HepG2 (cell line): Measurements from ENCODE around the gene GPD1. TPM values are rescaled to one million over a fixed set of nuclear protein-coding genes. Genes with fewer than 3 reads are reported as not detected.

Source experiments
- ATAC-seq: fragments of 200-7000 bp; cut with Tn5 transposase; 3 replicates; pipeline ENCODE4 v1.9.1; 2020; ENCODE audit warnings: mild to moderate bottlenecking, moderate library complexity
- BruUV-seq: library from RNA; stranded (reverse); fragments of 400-500 nt; replicated peaks from 2 replicates; lab custom pipeline; 2021; lab: Mats Ljungman, UMichigan
- CTCF ChIA-PET: fragments of 300-600 bp; formaldehyde crosslinking; extraction: SDS; loops from one replicate; lab custom pipeline; 2021; ENCODE audit warnings: low total read pairs, inconsistent platforms, low intra/inter-chr PET ratio; lab: Yijun Ruan, JAX
- POLR2A ChIA-PET: fragments of 350-600 bp; sonication (Branson Sonifier 250); formaldehyde crosslinking; loops from one replicate; lab custom pipeline; 2020; ENCODE audit warnings: antibody characterized with exemption, inconsistent platforms; lab: Yijun Ruan, JAX
- DNase-seq: peaks from one replicate; pipeline ENCODE4 v3.0.0-alpha.2; 2015; ENCODE audit warnings: low spot score
- FAIRE-seq: peaks from 3 replicates; lab custom pipeline; 2011; peaks lifted over from hg19 to GRCh38; lab: Jason Lieb, UNC
- H2AFZ ChIP-seq: one replicate; pipeline ENCODE4 v1.6.1; 2011; ENCODE audit warnings: low read length, inconsistent platforms
- H3K27ac ChIP-seq: fragments of 300-600 bp; 3 replicates; pipeline ENCODE4 v1.8.0; 2011; ENCODE audit warnings: mixed run types, mild to moderate bottlenecking, mixed read lengths, low read length, inconsistent platforms; ENCODE audit not compliant: insufficient read depth; ENCODE audit errors: extremely low read length
- H3K27me3 ChIP-seq, 2 experiments: fragments of 200-600 bp in 1 of 2; 2 replicates in 1 of 2; 3 replicates in 1 of 2; pipeline versions ENCODE4 v1.6.0 to v1.8.0; 2011; ENCODE audit warnings: low read length in 2 of 2, mild to moderate bottlenecking in 2 of 2, moderate library complexity in 2 of 2, inconsistent platforms in 1 of 2; ENCODE audit not compliant: insufficient read depth in 2 of 2, control insufficient read depth in 1 of 2
- H3K36me3 ChIP-seq, 2 experiments: fragments of 200-600 bp in 1 of 2; replicated peaks in 1 of 2; 2 replicates in 1 of 2; 3 replicates in 1 of 2; pipeline versions ENCODE4 v1.5.1 to v1.8.0; 2011; ENCODE audit warnings: low read length in 2 of 2, inconsistent platforms in 1 of 2; ENCODE audit not compliant: insufficient read depth in 2 of 2, control insufficient read depth in 1 of 2
- H3K4me1 ChIP-seq: 2 replicates; pipeline ENCODE4 v1.5.1; 2012; ENCODE audit warnings: low read length, inconsistent platforms; ENCODE audit not compliant: insufficient read depth
- H3K4me2 ChIP-seq: 2 replicates; pipeline ENCODE4 v1.6.0; 2011; ENCODE audit warnings: low read depth, low read length, inconsistent platforms
- H3K4me3 ChIP-seq, 3 experiments: fragments of 200-600 bp in 1 of 3; sonication (generic), shearing (Covaris generic) in 1 of 3; replicated peaks in 1 of 3; 2 replicates each; pipeline ENCODE4 v1.5.1; 2011 to 2016; ENCODE audit warnings: low read length in 3 of 3, inconsistent platforms in 2 of 3, low read depth in 2 of 3, mild to moderate bottlenecking in 2 of 3, control low read depth in 1 of 3, mixed read lengths in 1 of 3; ENCODE audit not compliant: insufficient read depth in 1 of 3
- H3K79me2 ChIP-seq: one replicate; pipeline ENCODE4 v1.6.1; 2011; ENCODE audit warnings: low read length, inconsistent platforms; ENCODE audit not compliant: insufficient read depth
- H3K9ac ChIP-seq: 2 replicates; pipeline ENCODE4 v1.6.0; 2011; ENCODE audit warnings: mild to moderate bottlenecking, low read depth, low read length, inconsistent platforms; ENCODE audit not compliant: insufficient read depth
- H3K9me3 ChIP-seq: 2 replicates; pipeline ENCODE4 v1.5.1; 2012; ENCODE audit warnings: mild to moderate bottlenecking, low read length
- H4K20me1 ChIP-seq: 2 replicates; pipeline ENCODE4 v1.6.0; 2011; ENCODE audit warnings: inconsistent platforms, mild to moderate bottlenecking, low read length, moderate library complexity; ENCODE audit not compliant: insufficient read depth
- BRCA1 ChIP-seq: sonication (generic); formaldehyde crosslinking; IDR thresholded peaks from 2 replicates; pipeline ENCODE4 v1.4.0; 2020; ENCODE audit warnings: missing genetic modification reagents
- EEA1 ChIP-seq: sonication (generic); formaldehyde crosslinking; IDR thresholded peaks from 2 replicates; pipeline ENCODE4 v1.5.1; 2020; ENCODE audit warnings: mild to moderate bottlenecking, missing genetic modification reagents, borderline replicate concordance
- FOXA1 ChIP-seq, 2 experiments: fragments of 450-650 bp in 1 of 2; sonication (generic) in 1 of 2; formaldehyde crosslinking in 1 of 2; IDR thresholded peaks; 2 replicates each; pipeline versions ENCODE4 v1.4.0 to v1.6.1; 2016 to 2020; ENCODE audit warnings: missing genetic modification reagents in 1 of 2
- KDM3A ChIP-seq: IDR thresholded peaks from 2 replicates; pipeline ENCODE4 v1.6.1; 2018; ENCODE audit warnings: low read depth, missing compliant biosample characterization
- PAWR ChIP-seq: sonication (generic); formaldehyde crosslinking; IDR thresholded peaks from 2 replicates; pipeline ENCODE4 v1.4.0; 2020; ENCODE audit warnings: missing genetic modification reagents, mild to moderate bottlenecking, borderline replicate concordance
- PTBP1 ChIP-seq: fragments of 200-400 bp; formaldehyde crosslinking; IDR thresholded peaks from 2 replicates; pipeline ENCODE4 v1.6.1; 2018; ENCODE audit warnings: low read length, low read depth; ENCODE audit not compliant: poor library complexity, severe bottlenecking
- ZBTB1 ChIP-seq: sonication (generic); formaldehyde crosslinking; IDR thresholded peaks from 2 replicates; pipeline ENCODE4 v1.4.0; 2020; ENCODE audit warnings: missing genetic modification reagents, borderline replicate concordance
- ZFAT ChIP-seq: sonication (generic); formaldehyde crosslinking; conservative IDR thresholded peaks from 2 replicates; pipeline ENCODE4 v1.8.1; 2023; ENCODE audit warnings: missing genetic modification reagents, inconsistent platforms
- ZNF589 ChIP-seq: sonication (generic); formaldehyde crosslinking; conservative IDR thresholded peaks from 2 replicates; pipeline ENCODE4 v1.8.0; 2022; ENCODE audit warnings: mild to moderate bottlenecking, moderate library complexity, missing genetic modification reagents
- WGBS: methylation state at CpG from one replicate; pipeline ENCODE4 v1.1.6; 2017; ENCODE audit warnings: low lambda C conversion rate; 5-methylcytosine and 5-hydroxymethylcytosine counted together
- in situ Hi-C: cut with HindIII; loops from 2 replicates; pipeline ENCODE4 v1.10.0; 2017; ENCODE audit warnings: low pct_unique_long_range_greater_than_20kb; ENCODE audit not compliant: extremely low pct_ligation_motif_present
- intact Hi-C: fragments of 100-400 bp; cut with micrococcal nuclease; formaldehyde crosslinking; loops from one replicate; pipeline ENCODE4 v1.10.0; 2022; ENCODE audit not compliant: unreplicated experiment
- polyA plus RNA-seq, 8 experiments: library from polyadenylated mRNA; depleted of rRNA in 3 of 8; stranded (reverse) in 7 of 8; unstranded in 1 of 8; fragments of >200 nt; fragmentation: Illumina TruSeq in 4 of 8; extraction: Trizol in 4 of 8; gene quantifications; 2 replicates each; pipeline versions ENCODE4 v1.2.1 to v1.2.3, GENCODE V29; 2011 to 2016; ENCODE audit warnings: low read depth in 4 of 8, missing spikeins in 1 of 8, mixed read lengths in 1 of 8; ENCODE audit not compliant: insufficient read depth in 1 of 8
- total RNA-seq, 5 experiments: library from RNA; depleted of rRNA; stranded (reverse); fragments of >200 nt; fragmentation: Illumina TruSeq; extraction: Trizol; gene quantifications; 2 replicates each; pipeline ENCODE4 v1.2.3, GENCODE V29; 2016; ENCODE audit warnings: low read depth in 1 of 5
- TF ChIP-seq, protein P1 (sequence below): sonication (generic); formaldehyde crosslinking; IDR thresholded peaks from 2 replicates; pipeline ENCODE4 v1.5.0; 2020; ENCODE audit warnings: mild to moderate bottlenecking, low read depth, missing genetic modification reagents, borderline replicate concordance
- TF ChIP-seq, protein P2 (sequence below): sonication (generic); formaldehyde crosslinking; IDR thresholded peaks from 2 replicates; pipeline ENCODE4 v1.4.0; 2020; ENCODE audit warnings: missing genetic modification reagents
- TF ChIP-seq, protein P3 (sequence below): sonication (generic); formaldehyde crosslinking; IDR thresholded peaks from 2 replicates; pipeline ENCODE4 v1.5.1; 2020; ENCODE audit warnings: missing genetic modification reagents, mild to moderate bottlenecking, borderline replicate concordance
- TF ChIP-seq, protein P4 (sequence below): sonication (generic); formaldehyde crosslinking; IDR thresholded peaks from 2 replicates; pipeline ENCODE4 v1.8.1; 2023; ENCODE audit warnings: missing genetic modification reagents, mild to moderate bottlenecking, borderline replicate concordance
- TF ChIP-seq, protein P5 (sequence below): fragments of 450-650 bp; IDR thresholded peaks from 2 replicates; pipeline ENCODE4 v1.6.1; 2017; ENCODE audit warnings: mild to moderate bottlenecking

The GPD1 gene
- total and polyA plus RNA-seq, 2 of the 13 experiments (the other 11 are each of a cell fraction or from before 2014, with no cell fraction given) = 3.7 to 30.6 TPM

DNA sequence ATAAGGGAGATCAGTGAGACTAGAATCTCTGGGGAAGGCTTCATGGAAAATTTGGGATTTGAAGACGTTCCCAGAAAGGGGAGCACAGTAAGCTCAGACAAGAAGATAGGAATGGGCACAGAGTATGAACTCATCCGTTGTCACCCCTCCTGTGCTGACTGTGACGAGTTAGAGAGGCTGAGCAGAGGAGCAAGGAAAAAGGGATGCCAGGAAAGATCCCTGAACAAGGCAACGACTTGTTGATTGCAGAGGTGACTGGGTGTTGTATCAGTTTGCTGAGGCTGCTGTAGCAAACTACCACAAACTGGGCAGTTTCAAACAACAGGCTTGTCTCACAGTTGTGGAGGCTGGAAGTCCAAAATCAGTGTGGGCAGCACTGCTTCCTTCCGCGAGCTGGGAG, 5.9 kb upstream of the GPD1 start (continued):
- TF ChIP-seq, protein P1, sequence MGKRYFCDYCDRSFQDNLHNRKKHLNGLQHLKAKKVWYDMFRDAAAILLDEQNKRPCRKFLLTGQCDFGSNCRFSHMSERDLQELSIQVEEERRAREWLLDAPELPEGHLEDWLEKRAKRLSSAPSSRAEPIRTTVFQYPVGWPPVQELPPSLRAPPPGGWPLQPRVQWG (CRISPR knock-in tag) = no peak
- no peak for TF ChIP-seq FOXA1 (IDR thresholded peaks at IDR 0.05)
- TF ChIP-seq FOXA1 (CRISPR knock-in tag; IDR thresholded peaks at IDR 0.05) = no peak
- TF ChIP-seq, protein P2, sequence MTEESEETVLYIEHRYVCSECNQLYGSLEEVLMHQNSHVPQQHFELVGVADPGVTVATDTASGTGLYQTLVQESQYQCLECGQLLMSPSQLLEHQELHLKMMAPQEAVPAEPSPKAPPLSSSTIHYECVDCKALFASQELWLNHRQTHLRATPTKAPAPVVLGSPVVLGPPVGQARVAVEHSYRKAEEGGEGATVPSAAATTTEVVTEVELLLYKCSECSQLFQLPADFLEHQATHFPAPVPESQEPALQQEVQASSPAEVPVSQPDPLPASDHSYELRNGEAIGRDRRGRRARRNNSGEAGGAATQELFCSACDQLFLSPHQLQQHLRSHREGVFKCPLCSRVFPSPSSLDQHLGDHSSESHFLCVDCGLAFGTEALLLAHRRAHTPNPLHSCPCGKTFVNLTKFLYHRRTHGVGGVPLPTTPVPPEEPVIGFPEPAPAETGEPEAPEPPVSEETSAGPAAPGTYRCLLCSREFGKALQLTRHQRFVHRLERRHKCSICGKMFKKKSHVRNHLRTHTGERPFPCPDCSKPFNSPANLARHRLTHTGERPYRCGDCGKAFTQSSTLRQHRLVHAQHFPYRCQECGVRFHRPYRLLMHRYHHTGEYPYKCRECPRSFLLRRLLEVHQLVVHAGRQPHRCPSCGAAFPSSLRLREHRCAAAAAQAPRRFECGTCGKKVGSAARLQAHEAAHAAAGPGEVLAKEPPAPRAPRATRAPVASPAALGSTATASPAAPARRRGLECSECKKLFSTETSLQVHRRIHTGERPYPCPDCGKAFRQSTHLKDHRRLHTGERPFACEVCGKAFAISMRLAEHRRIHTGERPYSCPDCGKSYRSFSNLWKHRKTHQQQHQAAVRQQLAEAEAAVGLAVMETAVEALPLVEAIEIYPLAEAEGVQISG = no peak
- TF ChIP-seq, protein P3, sequence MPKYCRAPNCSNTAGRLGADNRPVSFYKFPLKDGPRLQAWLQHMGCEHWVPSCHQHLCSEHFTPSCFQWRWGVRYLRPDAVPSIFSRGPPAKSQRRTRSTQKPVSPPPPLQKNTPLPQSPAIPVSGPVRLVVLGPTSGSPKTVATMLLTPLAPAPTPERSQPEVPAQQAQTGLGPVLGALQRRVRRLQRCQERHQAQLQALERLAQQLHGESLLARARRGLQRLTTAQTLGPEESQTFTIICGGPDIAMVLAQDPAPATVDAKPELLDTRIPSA (CRISPR knock-in tag) = no peak
- TF ChIP-seq EEA1 = no peak

DNA sequence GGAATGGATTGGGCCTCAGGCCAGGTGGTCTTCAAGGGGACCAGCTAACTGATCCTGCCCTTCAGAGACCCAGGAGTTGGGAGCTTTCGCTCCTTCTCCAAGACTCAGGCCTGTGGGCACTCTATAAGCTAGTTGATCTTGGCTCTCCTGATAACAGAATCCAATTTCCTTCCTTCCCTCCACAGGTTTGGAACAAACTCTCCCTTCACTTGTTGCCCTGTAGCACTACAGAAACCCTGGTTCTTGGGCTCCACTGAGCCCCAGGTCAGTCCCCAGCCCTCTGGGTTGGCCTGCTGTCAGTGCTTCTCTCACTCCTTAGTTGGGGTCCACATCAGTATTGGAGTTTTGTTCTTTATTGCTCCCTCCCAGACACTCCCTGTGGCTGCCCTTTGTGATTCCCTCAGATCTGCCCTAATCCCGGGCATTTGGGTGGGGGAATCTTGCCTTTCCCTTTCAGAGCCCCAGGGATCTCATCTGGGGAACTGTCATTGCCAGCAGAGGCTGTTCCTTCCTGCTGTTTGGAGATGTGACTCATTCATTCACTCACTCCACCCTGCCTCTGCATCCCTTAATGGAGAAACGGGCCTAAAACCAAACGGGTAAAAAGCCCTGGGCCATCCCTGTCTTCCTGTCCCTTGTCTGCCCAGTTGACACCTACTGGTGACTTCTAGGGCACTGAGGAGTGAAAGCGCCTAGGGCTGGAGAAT, 4.4 kb upstream of the GPD1 start:
- no peaks in the 10 kb centered on the region for H3K27me3 ChIP-seq
- H3K36me3 ChIP-seq = peaks cover 24 to 49% of the 10 kb centered on the region in 2 experiments
- H3K4me3 ChIP-seq = no peak overlapping the region
- FAIRE-seq (no peak), ATAC-seq (no peak), DNase-seq (no peak)
- H3K4me1 ChIP-seq = peaks cover 32% of the 10 kb centered on the region
- H4K20me1 ChIP-seq = no peaks in the 10 kb centered on the region
- TSS peak; percentile 10 for BruUV-seq
- no peaks in the 10 kb centered on the region for H3K79me2 ChIP-seq
- POLR2A ChIA-PET = interaction anchor here (0.8 to 2.3 kb wide), 3 partner anchors 12 to 16 kb away, joined by 3 to 10 read pairs (median 3); no protein-coding TSS in a partner anchor
- H3K4me2 ChIP-seq = no peak overlapping the region
- no peak overlapping the region for H2AFZ ChIP-seq
- WGBS = 95% methylated on average over 4 of the region's 5 CpGs
- no peak overlapping the region for H3K27ac ChIP-seq
- CTCF ChIA-PET = no interaction called here
- intact Hi-C loops (no loop called here), in situ Hi-C loops (no loop called here)
- no peaks in the 10 kb centered on the region for H3K9me3 ChIP-seq
- no peak overlapping the region for H3K9ac ChIP-seq
- TF ChIP-seq ZNF589 (no peak), ZBTB1 (no peak), ZFAT (CRISPR knock-in tag) (no peak), BRCA1 (CRISPR knock-in tag) (no peak), PTBP1 (no peak), KDM3A (CRISPR knock-in tag) (no peak), PAWR (no peak)
- TF ChIP-seq, protein P4, sequence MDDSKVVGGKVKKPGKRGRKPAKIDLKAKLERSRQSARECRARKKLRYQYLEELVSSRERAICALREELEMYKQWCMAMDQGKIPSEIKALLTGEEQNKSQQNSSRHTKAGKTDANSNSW (CRISPR knock-in tag) = no peak
- TF ChIP-seq, protein P5, sequence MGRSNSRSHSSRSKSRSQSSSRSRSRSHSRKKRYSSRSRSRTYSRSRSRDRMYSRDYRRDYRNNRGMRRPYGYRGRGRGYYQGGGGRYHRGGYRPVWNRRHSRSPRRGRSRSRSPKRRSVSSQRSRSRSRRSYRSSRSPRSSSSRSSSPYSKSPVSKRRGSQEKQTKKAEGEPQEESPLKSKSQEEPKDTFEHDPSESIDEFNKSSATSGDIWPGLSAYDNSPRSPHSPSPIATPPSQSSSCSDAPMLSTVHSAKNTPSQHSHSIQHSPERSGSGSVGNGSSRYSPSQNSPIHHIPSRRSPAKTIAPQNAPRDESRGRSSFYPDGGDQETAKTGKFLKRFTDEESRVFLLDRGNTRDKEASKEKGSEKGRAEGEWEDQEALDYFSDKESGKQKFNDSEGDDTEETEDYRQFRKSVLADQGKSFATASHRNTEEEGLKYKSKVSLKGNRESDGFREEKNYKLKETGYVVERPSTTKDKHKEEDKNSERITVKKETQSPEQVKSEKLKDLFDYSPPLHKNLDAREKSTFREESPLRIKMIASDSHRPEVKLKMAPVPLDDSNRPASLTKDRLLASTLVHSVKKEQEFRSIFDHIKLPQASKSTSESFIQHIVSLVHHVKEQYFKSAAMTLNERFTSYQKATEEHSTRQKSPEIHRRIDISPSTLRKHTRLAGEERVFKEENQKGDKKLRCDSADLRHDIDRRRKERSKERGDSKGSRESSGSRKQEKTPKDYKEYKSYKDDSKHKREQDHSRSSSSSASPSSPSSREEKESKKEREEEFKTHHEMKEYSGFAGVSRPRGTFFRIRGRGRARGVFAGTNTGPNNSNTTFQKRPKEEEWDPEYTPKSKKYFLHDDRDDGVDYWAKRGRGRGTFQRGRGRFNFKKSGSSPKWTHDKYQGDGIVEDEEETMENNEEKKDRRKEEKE = no peak
